ENCODE measurements around the gene TMEM231. TPM values are rescaled to one million over a fixed set of nuclear protein-coding genes. Genes with fewer than 3 reads are reported as not detected.

Gene TMEM231
- total and polyA plus RNA-seq, 9 donors, result 9.2 to 36.9 (median 14.8) TPM

DNA sequence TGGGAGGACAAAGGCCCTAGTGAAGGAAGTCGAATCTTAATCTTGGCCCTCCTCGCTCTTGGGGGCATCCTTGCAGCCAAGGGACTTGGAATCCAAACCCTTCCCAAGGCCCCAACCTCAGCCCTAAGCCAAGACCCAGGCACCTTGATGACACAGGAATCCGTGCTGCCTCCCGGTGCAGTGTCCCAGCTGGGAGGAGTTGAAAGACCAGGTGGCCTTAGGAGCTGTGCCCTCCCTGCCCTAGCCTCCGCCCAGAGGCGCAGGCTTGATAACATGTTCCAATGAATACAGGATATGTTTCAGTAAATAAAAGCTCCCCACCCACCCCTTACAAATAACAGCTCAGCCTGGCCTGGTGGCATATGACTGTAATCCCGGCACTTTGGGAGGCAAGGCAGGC lies 20.2 kb downstream of the TMEM231 start, which contains the start of gene CHST5:
Gene CHST5, minus strand, starts transcription at position 208 of the 400 bp plus-strand sequence. CDS start 5,724 bp downstream, outside the sequence.
- H3K4me3 ChIP-seq, result no peak within 1 kb of the TSS
- intact Hi-C loops (cut with DNase I), result no loop called here
- H3K27ac ChIP-seq, result no peak within 1 kb of the TSS

DNA sequence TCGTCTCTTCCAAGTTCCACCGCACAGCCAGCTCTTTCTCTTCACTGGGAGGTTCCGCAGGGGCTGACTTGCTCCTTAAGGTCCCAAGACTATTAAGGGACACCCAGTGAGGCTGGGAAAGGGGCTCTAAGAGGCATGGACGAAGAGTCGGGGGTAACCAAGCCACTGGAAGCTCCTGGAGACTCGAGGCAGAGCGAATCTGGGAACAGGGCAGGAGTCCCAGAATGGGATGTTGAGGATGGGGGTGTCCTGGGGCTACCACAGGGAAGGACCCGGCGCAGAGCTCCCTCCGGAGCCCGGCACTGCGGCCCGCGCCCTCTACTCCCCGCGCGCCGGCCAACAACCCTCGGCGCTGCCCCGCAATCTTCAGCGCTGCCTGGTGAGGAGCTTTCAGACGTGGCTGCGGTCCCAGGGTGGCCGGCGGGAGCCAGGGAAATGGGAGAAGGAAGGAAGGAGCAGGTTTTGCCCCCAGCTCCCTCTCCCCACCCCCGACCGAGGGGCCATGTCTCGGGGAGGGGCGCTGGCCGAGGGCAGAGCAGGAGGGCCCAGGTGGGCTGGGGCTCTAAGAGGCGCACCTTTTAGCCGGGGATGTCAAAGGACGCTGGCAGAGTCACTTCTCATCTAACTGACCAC lies 20.7 kb downstream of the TMEM231 start:
- H3K27me3 ChIP-seq, result no peaks in the 10 kb centered on the region
- no peaks in the 10 kb centered on the region for H3K36me3 ChIP-seq
- H3K4me1 ChIP-seq (ENCODE audit: insufficient read depth), result no peaks in the 10 kb centered on the region
- no peak overlapping the region for H3K4me3 ChIP-seq
- no peak for DNase-seq
- 61 to 62% (median 61%) methylated on average over 34 of the region's 34 CpGs for WGBS, 3 donors
- TF ChIP-seq, protein P1, sequence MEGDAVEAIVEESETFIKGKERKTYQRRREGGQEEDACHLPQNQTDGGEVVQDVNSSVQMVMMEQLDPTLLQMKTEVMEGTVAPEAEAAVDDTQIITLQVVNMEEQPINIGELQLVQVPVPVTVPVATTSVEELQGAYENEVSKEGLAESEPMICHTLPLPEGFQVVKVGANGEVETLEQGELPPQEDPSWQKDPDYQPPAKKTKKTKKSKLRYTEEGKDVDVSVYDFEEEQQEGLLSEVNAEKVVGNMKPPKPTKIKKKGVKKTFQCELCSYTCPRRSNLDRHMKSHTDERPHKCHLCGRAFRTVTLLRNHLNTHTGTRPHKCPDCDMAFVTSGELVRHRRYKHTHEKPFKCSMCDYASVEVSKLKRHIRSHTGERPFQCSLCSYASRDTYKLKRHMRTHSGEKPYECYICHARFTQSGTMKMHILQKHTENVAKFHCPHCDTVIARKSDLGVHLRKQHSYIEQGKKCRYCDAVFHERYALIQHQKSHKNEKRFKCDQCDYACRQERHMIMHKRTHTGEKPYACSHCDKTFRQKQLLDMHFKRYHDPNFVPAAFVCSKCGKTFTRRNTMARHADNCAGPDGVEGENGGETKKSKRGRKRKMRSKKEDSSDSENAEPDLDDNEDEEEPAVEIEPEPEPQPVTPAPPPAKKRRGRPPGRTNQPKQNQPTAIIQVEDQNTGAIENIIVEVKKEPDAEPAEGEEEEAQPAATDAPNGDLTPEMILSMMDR (IDR thresholded peaks at IDR 0.05), result no peak
- TF ChIP-seq POLR2A (IDR thresholded peaks at IDR 0.05), result no peak
- TF ChIP-seq EP300 (IDR thresholded peaks at IDR 0.05), result no peak
- no peaks in the 10 kb centered on the region for H3K9me3 ChIP-seq
- no peak overlapping the region for H3K27ac ChIP-seq
- intact Hi-C loops (cut with DNase I), result no loop called here

More for the DNA sequence above, 20.2 kb downstream of the TMEM231 start, which contains the start of gene CHST5:
- Histone ChIP-seq H3K36me3 (no peaks in the 10 kb centered on the region), H3K9me3 (no peaks in the 10 kb centered on the region), H3K27me3 (no peaks in the 10 kb centered on the region), H3K4me1 (ENCODE audit: insufficient read depth) (no peaks in the 10 kb centered on the region)
- TF ChIP-seq, protein P1 (IDR thresholded peaks at IDR 0.05), result no peak
- TF ChIP-seq POLR2A (IDR thresholded peaks at IDR 0.05), result no peak
- TF ChIP-seq EP300 (IDR thresholded peaks at IDR 0.05), result no peak
- WGBS, 3 donors, result 81 to 85% (median 82%) methylated on average over 7 of the region's 7 CpGs
- DNase-seq, result no peak

DNA sequence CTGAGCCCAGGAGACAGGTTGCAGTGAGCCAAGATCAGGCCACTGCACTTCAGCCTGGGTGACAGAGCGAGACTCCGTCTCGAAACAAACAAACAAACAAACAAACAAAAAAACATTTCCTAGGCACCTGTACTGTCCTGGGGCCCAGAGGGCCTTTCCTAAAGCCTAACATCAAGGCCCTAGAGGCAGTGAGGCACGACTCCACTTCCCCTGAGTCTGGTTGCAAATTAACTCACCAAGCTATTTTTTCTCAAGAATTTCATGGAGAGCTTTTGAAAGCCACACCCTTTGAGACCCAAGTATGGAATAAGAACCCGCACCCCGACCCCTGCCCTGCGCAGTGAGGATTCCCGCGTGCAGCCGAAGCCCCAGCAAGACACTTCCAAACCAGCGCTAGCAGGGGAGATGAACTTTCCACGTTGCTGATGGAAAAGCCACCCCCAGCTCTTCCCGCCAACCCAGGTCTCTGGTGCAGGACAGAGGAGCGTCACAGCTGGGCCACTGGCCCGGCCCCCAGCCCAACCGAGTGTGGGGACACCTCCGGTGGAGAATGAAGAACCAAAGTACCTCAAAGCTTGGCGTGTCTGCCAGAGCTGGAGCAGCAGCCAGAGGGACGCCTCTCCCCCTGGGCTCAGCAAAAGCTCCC lies 21.4 kb downstream of the TMEM231 start:
- no peaks in the 10 kb centered on the region for H3K9me3 ChIP-seq
- 81 to 85% (median 85%) methylated on average over 17 to 19 of the region's 19 CpGs for WGBS, 3 donors
- H3K4me3 ChIP-seq, result no peak overlapping the region
- no peak for DNase-seq
- H3K36me3 ChIP-seq, result no peaks in the 10 kb centered on the region
- no peaks in the 10 kb centered on the region for H3K27me3 ChIP-seq
- no peaks in the 10 kb centered on the region for H3K4me1 ChIP-seq (ENCODE audit: insufficient read depth)
- TF ChIP-seq POLR2A (IDR thresholded peaks at IDR 0.05) (no peak), EP300 (IDR thresholded peaks at IDR 0.05) (no peak)
- TF ChIP-seq, protein P1 (IDR thresholded peaks at IDR 0.05), result no peak
- no peak overlapping the region for H3K27ac ChIP-seq
- intact Hi-C loops (cut with DNase I), result no loop called here

DNA sequence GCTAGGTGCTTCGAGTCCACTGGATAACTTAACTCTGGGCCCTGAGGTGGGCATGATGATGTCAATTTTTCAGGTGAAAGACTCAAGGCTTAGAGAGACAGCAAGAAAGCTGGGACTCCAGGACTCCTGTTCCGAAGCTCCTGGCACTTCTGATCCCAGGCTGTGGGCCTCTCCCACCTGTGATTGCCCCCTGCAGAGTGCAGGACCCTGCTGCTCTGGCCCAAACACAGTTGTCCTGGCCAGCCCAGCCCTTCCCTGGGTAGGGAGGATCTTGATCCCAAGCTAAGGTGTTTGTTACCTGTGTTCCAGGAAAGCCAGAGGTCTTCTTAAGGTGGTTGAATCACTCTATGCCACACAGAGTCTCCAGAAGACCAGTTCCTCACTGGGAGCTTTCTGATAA lies 23.3 kb downstream of the TMEM231 start:
- no peaks in the 10 kb centered on the region for H3K36me3 ChIP-seq
- TF ChIP-seq, protein P1 (IDR thresholded peaks at IDR 0.05), result no peak
- TF ChIP-seq EP300 (IDR thresholded peaks at IDR 0.05) (no peak), POLR2A (IDR thresholded peaks at IDR 0.05) (no peak)
- no peak overlapping the region for H3K4me3 ChIP-seq
- intact Hi-C loops (cut with DNase I), result no loop called here
- DNase-seq, result no peak
- no peaks in the 10 kb centered on the region for H3K4me1 ChIP-seq (ENCODE audit: insufficient read depth)
- no peak overlapping the region for H3K27ac ChIP-seq
- no peaks in the 10 kb centered on the region for H3K9me3 ChIP-seq
- H3K27me3 ChIP-seq, result no peaks in the 10 kb centered on the region
- 87 to 100% (median 89%) methylated on average over 2 of the region's 2 CpGs for WGBS, 3 donors
